OCI-LY7 (cell line): ENCODE results near the gene WDR54.

Experiments used
- EZH2phosphoT487 ChIP-seq: fragments of 200-600 bp; sonication (generic); IDR thresholded peaks from 2 replicates; pipeline ENCODE4 v1.6.1; 2018; ENCODE audit warnings: low read depth, borderline replicate concordance, mild to moderate bottlenecking, mixed run types, antibody characterized with exemption, low read length, moderate library complexity, mixed read lengths
- TF ChIP-seq, protein P1 (sequence below): fragments of 200-600 bp; sonication (generic); conservative IDR thresholded peaks from 2 replicates; pipeline ENCODE4 v1.5.1; 2014; ENCODE audit warnings: mild to moderate bottlenecking, antibody characterized with exemption, low read length, moderate library complexity, mixed read lengths

DNA sequence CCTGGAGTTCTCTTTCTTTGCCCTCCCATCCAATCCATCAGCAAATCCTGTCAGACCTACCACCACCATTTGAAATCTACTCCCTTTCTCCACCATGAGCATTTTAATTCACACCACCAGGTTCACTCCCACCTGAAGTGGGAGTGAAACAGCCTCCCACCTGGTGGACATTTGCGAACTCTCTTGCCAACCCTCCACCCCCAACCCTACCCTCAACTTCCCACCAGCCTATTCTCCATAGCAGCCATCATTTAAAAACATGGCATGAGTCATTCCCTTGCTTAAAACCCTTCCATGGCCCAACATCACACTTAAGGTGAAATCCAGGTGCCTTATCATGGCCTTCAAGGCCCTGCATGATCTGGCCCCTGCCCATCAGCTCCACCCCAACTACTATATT, 16.7 kb downstream of the WDR54 start:
- TF ChIP-seq, protein P1, sequence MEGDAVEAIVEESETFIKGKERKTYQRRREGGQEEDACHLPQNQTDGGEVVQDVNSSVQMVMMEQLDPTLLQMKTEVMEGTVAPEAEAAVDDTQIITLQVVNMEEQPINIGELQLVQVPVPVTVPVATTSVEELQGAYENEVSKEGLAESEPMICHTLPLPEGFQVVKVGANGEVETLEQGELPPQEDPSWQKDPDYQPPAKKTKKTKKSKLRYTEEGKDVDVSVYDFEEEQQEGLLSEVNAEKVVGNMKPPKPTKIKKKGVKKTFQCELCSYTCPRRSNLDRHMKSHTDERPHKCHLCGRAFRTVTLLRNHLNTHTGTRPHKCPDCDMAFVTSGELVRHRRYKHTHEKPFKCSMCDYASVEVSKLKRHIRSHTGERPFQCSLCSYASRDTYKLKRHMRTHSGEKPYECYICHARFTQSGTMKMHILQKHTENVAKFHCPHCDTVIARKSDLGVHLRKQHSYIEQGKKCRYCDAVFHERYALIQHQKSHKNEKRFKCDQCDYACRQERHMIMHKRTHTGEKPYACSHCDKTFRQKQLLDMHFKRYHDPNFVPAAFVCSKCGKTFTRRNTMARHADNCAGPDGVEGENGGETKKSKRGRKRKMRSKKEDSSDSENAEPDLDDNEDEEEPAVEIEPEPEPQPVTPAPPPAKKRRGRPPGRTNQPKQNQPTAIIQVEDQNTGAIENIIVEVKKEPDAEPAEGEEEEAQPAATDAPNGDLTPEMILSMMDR = no peak
- TF ChIP-seq EZH2phosphoT487 = no peak
